HepG2 (cell line): ENCODE results near the gene PCNA. TPM values are rescaled to one million over a fixed set of nuclear protein-coding genes. Genes with fewer than 3 reads are reported as not detected.

Source experiments
- AHR ChIP-seq: IDR thresholded peaks from 2 replicates; pipeline ENCODE4 v1.6.1; 2018; ENCODE audit warnings: missing genetic modification reagents, missing compliant biosample characterization
- CENPT ChIP-seq: sonication (generic); formaldehyde crosslinking; IDR thresholded peaks from 2 replicates; pipeline ENCODE4 v1.8.0; 2022; ENCODE audit warnings: low read depth, mild to moderate bottlenecking, moderate library complexity, missing genetic modification reagents
- CHD2 ChIP-seq: IDR thresholded peaks from 2 replicates; pipeline ENCODE4 v1.6.1; 2011; ENCODE audit warnings: low read depth, low read length, improper control_type of control experiment
- GPN1 ChIP-seq: sonication (generic); formaldehyde crosslinking; IDR thresholded peaks from 2 replicates; pipeline ENCODE4 v1.5.1; 2020; ENCODE audit warnings: missing genetic modification reagents, borderline replicate concordance
- JUND ChIP-seq: sonication (generic); formaldehyde crosslinking; IDR thresholded peaks from 2 replicates; pipeline ENCODE4 v1.8.0; 2022; ENCODE audit warnings: mild to moderate bottlenecking, missing genetic modification reagents
- KLF15 ChIP-seq: sonication (generic); formaldehyde crosslinking; IDR thresholded peaks from 2 replicates; pipeline ENCODE4 v1.8.1; 2023; ENCODE audit warnings: borderline replicate concordance, mild to moderate bottlenecking, inconsistent platforms, missing genetic modification reagents, mixed read lengths
- LCORL ChIP-seq, 2 experiments: fragments of 450-650 bp in 1 of 2; sonication (generic) in 1 of 2; formaldehyde crosslinking in 1 of 2; IDR thresholded peaks; 2 replicates each; pipeline versions ENCODE4 v1.5.0 to v1.6.1; 2017 to 2020; ENCODE audit warnings: antibody characterized with exemption in 1 of 2, missing genetic modification reagents in 1 of 2
- MEIS1 ChIP-seq: sonication (generic); formaldehyde crosslinking; IDR thresholded peaks from 2 replicates; pipeline ENCODE4 v1.9.0; 2021; ENCODE audit warnings: mild to moderate bottlenecking, missing genetic modification reagents, moderate library complexity, borderline replicate concordance
- NFE2L1 ChIP-seq: sonication (generic); formaldehyde crosslinking; IDR thresholded peaks from 2 replicates; pipeline ENCODE4 v1.4.0; 2020; ENCODE audit warnings: missing genetic modification reagents, mild to moderate bottlenecking, borderline replicate concordance
- RFX3 ChIP-seq: IDR thresholded peaks from 2 replicates; pipeline ENCODE4 v1.6.1; 2016; ENCODE audit warnings: missing biosample characterization, missing genetic modification reagents
- SAFB2 ChIP-seq: sonication (generic); formaldehyde crosslinking; IDR thresholded peaks from 2 replicates; pipeline ENCODE4 v1.5.1; 2020; ENCODE audit warnings: missing genetic modification reagents, low read depth, mild to moderate bottlenecking, borderline replicate concordance
- SMAD1 ChIP-seq: sonication (generic); formaldehyde crosslinking; IDR thresholded peaks from 2 replicates; pipeline ENCODE4 v1.4.0; 2020; ENCODE audit warnings: missing genetic modification reagents, low read depth, mild to moderate bottlenecking, borderline replicate concordance
- U2AF1 ChIP-seq: fragments of 200-400 bp; formaldehyde crosslinking; optimal IDR thresholded peaks from 2 replicates; pipeline ENCODE3; 2017; ENCODE audit warnings: mild to moderate bottlenecking, low read depth, low read length
- ZBTB4 ChIP-seq: sonication (generic); formaldehyde crosslinking; IDR thresholded peaks from 2 replicates; pipeline ENCODE4 v1.4.0; 2020; ENCODE audit warnings: missing genetic modification reagents, mild to moderate bottlenecking, borderline replicate concordance
- ZBTB42 ChIP-seq: sonication (generic); formaldehyde crosslinking; IDR thresholded peaks from 2 replicates; pipeline ENCODE4 v1.5.0; 2020; ENCODE audit warnings: mild to moderate bottlenecking, missing genetic modification reagents
- ZNF10 ChIP-seq: sonication (generic); formaldehyde crosslinking; IDR thresholded peaks from 2 replicates; pipeline ENCODE4 v1.4.0; 2020; ENCODE audit warnings: mild to moderate bottlenecking, low read depth, missing genetic modification reagents, borderline replicate concordance
- ZNF138 ChIP-seq: sonication (generic); formaldehyde crosslinking; IDR thresholded peaks from 2 replicates; pipeline ENCODE4 v1.5.0; 2020; ENCODE audit warnings: mild to moderate bottlenecking, low read depth, missing genetic modification reagents
- ZNF205 ChIP-seq: IDR thresholded peaks from 2 replicates; pipeline ENCODE4 v1.6.1; 2018; ENCODE audit warnings: missing biosample characterization, missing genetic modification reagents
- ZNF274 ChIP-seq: sonication (generic); formaldehyde crosslinking; IDR thresholded peaks from 2 replicates; pipeline ENCODE4 v1.5.1; 2020; ENCODE audit warnings: mild to moderate bottlenecking, missing genetic modification reagents
- ZNF607 ChIP-seq: sonication (generic); formaldehyde crosslinking; IDR thresholded peaks from 2 replicates; pipeline ENCODE4 v1.5.1; 2020; ENCODE audit warnings: missing genetic modification reagents, mild to moderate bottlenecking, borderline replicate concordance
- ZNF629 ChIP-seq: sonication (generic); formaldehyde crosslinking; conservative IDR thresholded peaks from 2 replicates; pipeline ENCODE4 v1.5.0; 2020; ENCODE audit warnings: missing genetic modification reagents
- ZNF652 ChIP-seq: IDR thresholded peaks from 2 replicates; pipeline ENCODE4 v1.6.1; 2016; ENCODE audit warnings: low read depth, borderline replicate concordance
- ZNF839 ChIP-seq: sonication (generic); formaldehyde crosslinking; IDR thresholded peaks from 2 replicates; pipeline ENCODE4 v1.4.0; 2020; ENCODE audit warnings: missing genetic modification reagents, mild to moderate bottlenecking, borderline replicate concordance
- ZNF850 ChIP-seq: sonication (generic); formaldehyde crosslinking; conservative IDR thresholded peaks from 2 replicates; pipeline ENCODE4 v1.9.0; 2021; ENCODE audit warnings: mild to moderate bottlenecking, missing genetic modification reagents
- ZNF879 ChIP-seq: sonication (generic); formaldehyde crosslinking; IDR thresholded peaks from 2 replicates; pipeline ENCODE4 v1.8.1; 2023; ENCODE audit warnings: missing genetic modification reagents
- polyA plus RNA-seq, 8 experiments: library from polyadenylated mRNA; depleted of rRNA in 3 of 8; stranded (reverse) in 7 of 8; unstranded in 1 of 8; fragments of >200 nt; fragmentation: Illumina TruSeq in 4 of 8; extraction: Trizol in 4 of 8; gene quantifications; 2 replicates each; pipeline versions ENCODE4 v1.2.1 to v1.2.3, GENCODE V29; 2011 to 2016; ENCODE audit warnings: low read depth in 4 of 8, missing spikeins in 1 of 8, mixed read lengths in 1 of 8; ENCODE audit not compliant: insufficient read depth in 1 of 8
- total RNA-seq, 5 experiments: library from RNA; depleted of rRNA; stranded (reverse); fragments of >200 nt; fragmentation: Illumina TruSeq; extraction: Trizol; gene quantifications; 2 replicates each; pipeline ENCODE4 v1.2.3, GENCODE V29; 2016; ENCODE audit warnings: low read depth in 1 of 5
- TF ChIP-seq, protein P1 (sequence below): sonication (generic); formaldehyde crosslinking; IDR thresholded peaks from 2 replicates; pipeline ENCODE4 v1.8.0; 2022; ENCODE audit warnings: mild to moderate bottlenecking, missing genetic modification reagents, moderate library complexity

The PCNA gene
- total and polyA plus RNA-seq, 2 of the 13 experiments (the other 11 are each of a cell fraction or from before 2014, with no cell fraction given), result 229 to 655 TPM

DNA sequence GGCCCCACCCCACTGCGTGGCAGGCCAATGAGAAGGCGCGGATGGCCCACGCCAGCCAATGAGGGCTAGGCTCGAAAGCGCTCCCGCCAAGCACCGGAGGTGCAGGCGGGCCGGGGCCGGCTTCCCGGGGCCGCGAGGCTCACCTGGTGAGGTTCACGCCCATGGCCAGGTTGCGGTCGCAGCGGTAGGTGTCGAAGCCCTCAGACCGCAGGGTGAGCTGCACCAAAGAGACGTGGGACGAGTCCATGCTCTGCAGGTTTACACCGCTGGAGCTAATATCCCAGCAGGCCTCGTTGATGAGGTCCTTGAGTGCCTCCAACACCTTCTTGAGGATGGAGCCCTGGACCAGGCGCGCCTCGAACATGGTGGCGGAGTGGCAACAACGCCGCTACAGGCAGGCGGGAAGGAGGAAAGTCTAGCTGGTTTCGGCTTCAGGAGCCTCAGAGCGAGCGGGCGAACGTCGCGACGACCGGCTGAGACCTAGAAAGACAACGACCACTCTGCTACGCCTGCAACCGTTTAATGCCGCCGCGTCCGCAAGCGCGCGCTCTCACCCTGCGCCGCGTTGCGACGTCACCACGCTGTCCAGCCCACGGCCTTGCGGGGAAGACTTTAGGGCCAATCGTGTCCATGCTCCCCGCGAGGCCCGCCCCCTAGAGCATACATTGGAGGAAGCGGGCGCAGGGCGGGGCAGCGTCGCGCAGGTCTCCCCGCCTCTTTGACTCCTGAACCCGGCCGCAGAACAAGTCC, at the start of gene PCNA (continued):
- TF ChIP-seq ZNF205 (peak; percentile 84), SAFB2 (CRISPR knock-in tag) (peak; percentile 99; the same call in 1 of the 2 replicates), RFX3 (no peak), CENPT (CRISPR knock-in tag) (peak; percentile 89), ZNF274 (CRISPR knock-in tag) (peak; percentile 95), NFE2L1 (peak; percentile 98; the same call in 1 of the 2 replicates), SMAD1 (CRISPR knock-in tag) (peak; percentile 97), ZBTB42 (CRISPR knock-in tag) (peak; percentile 96; the same call in 1 of the 2 replicates), ZNF629 (CRISPR knock-in tag) (peak; percentile 42; the same call in 1 of the 2 replicates), MEIS1 (CRISPR knock-in tag) (peak; percentile 97), ZNF138 (CRISPR knock-in tag) (peak; percentile 99), JUND (0 out of 2 replicates have a peak, but pooled peaks have one; percentile 63), GPN1 (CRISPR knock-in tag) (peak; percentile 86; the same call in 1 of the 2 replicates), KLF15 (CRISPR knock-in tag) (0 out of 2 replicates have a peak, but pooled peaks have one; percentile 20), CHD2 (peak; percentile 3; the same call in 1 of the 2 replicates), ZNF607 (CRISPR knock-in tag) (peak; percentile 99), ZNF10 (CRISPR knock-in tag) (no peak), ZNF879 (peak; percentile 95), ZNF652 (CRISPR knock-in tag) (no peak), ZNF850 (CRISPR knock-in tag) (peak; percentile 97; the same call in 1 of the 2 replicates), LCORL (IDR thresholded peaks at IDR 0.05) (no peak), LCORL (CRISPR knock-in tag; IDR thresholded peaks at IDR 0.05) (peak; percentile 87), U2AF1 (peak; percentile 92), ZBTB4 (peak; percentile 99; the same call in 1 of the 2 replicates), ZNF839 (CRISPR knock-in tag) (peak; percentile 99), AHR (CRISPR knock-in tag) (no peak)
- TF ChIP-seq, protein P1, sequence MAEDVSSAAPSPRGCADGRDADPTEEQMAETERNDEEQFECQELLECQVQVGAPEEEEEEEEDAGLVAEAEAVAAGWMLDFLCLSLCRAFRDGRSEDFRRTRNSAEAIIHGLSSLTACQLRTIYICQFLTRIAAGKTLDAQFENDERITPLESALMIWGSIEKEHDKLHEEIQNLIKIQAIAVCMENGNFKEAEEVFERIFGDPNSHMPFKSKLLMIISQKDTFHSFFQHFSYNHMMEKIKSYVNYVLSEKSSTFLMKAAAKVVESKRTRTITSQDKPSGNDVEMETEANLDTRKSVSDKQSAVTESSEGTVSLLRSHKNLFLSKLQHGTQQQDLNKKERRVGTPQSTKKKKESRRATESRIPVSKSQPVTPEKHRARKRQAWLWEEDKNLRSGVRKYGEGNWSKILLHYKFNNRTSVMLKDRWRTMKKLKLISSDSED (CRISPR knock-in tag), result peak; percentile 97; the same call in 1 of the 2 replicates
